M059J (cell line): Measurements from ENCODE around the gene WASF3. TPM values are rescaled to one million over a fixed set of nuclear protein-coding genes. Genes with fewer than 3 reads are reported as not detected.
A peak's percentile ranks its signal among the peaks of the same experiment; 100 is the strongest.

ENCODE experiments used
- DNase-seq: peaks from one replicate; pipeline ENCODE4 v3.0.0-alpha.2; 2012; ENCODE audit warnings: low read depth
- total RNA-seq: library from RNA; depleted of rRNA; stranded (reverse); fragments of >200 nt; shearing (Covaris generic); gene quantifications from 2 replicates; pipeline ENCODE4 v1.2.3, GENCODE V29; 2014

The WASF3 gene
- total RNA-seq, 1 experiment from 2014 or later, result 10.1 TPM

- DNase-seq, result no peak
These were observed 9.2 kb upstream of the WASF3 start for GRCh38 chr13:26548205-26548765.

GRCh38 chr13:26549713-26550112, 7.8 kb upstream of the WASF3 start:
- no peak for DNase-seq

- no peak for DNase-seq
These were observed 6.1 kb upstream of the WASF3 start for GRCh38 chr13:26551255-26551860.

- DNase-seq, result no peak
These were observed 2.1 kb upstream of the WASF3 start for GRCh38 chr13:26555413-26555812.

- DNase-seq, result no peak
These were observed 461 bp upstream of the WASF3 start for GRCh38 chr13:26557051-26557392.

- no peak for DNase-seq
These were observed 757 bp downstream of the WASF3 start for GRCh38 chr13:26558074-26558805.

- no peak for DNase-seq
These were observed 1.5 kb downstream of the WASF3 start for GRCh38 chr13:26558987-26559386.

GRCh38 chr13:26560456-26560855, 3.0 kb downstream of the WASF3 start:
- DNase-seq, result no peak

- no peak for DNase-seq
These were observed 3.6 kb downstream of the WASF3 start for GRCh38 chr13:26561067-26561466.

GRCh38 chr13:26561651-26562511, 4.4 kb downstream of the WASF3 start:
- peak; percentile 71 for DNase-seq

- DNase-seq, result peak; percentile 66
These were observed 5.0 kb downstream of the WASF3 start for GRCh38 chr13:26562512-26562890.

GRCh38 chr13:26563713-26564112, 6.2 kb downstream of the WASF3 start:
- no peak for DNase-seq

GRCh38 chr13:26568132-26568815, 10.8 kb downstream of the WASF3 start:
- peak; percentile 33 for DNase-seq

- DNase-seq, result no peak
These were observed 14.0 kb downstream of the WASF3 start for GRCh38 chr13:26571518-26571917.

- DNase-seq, result no peak
These were observed 17.8 kb downstream of the WASF3 start for GRCh38 chr13:26575244-26575643.

GRCh38 chr13:26579580-26579979, 22.1 kb downstream of the WASF3 start:
- no peak for DNase-seq

- no peak for DNase-seq
These were observed 26.2 kb downstream of the WASF3 start for GRCh38 chr13:26583662-26584061.

GRCh38 chr13:26584713-26585112, 27.2 kb downstream of the WASF3 start:
- DNase-seq, result peak; percentile 56

- no peak for DNase-seq
These were observed 27.7 kb downstream of the WASF3 start for GRCh38 chr13:26585136-26585535.

GRCh38 chr13:26587251-26587650, 29.8 kb downstream of the WASF3 start:
- DNase-seq, result no peak

- DNase-seq, result no peak
These were observed 31.7 kb downstream of the WASF3 start for GRCh38 chr13:26589226-26589625.

GRCh38 chr13:26589754-26590153, 32.3 kb downstream of the WASF3 start:
- DNase-seq, result peak; percentile 62
